ENCODE results near the gene ALDH4A1. TPM values are rescaled to one million over a fixed set of nuclear protein-coding genes. Genes with fewer than 3 reads are reported as not detected.

Gene ALDH4A1
- total and polyA plus RNA-seq, 12 donors, result 11.3 to 46.9 (median 19.8) TPM

- Histone ChIP-seq H3K9me3 (replicated peaks in 1 of 3) (no peaks in the 10 kb centered on the region), H3K36me3 (replicated peaks in 1 of 2) (no peaks in the 10 kb centered on the region), H3K4me1 (replicated peaks in 1 of 2) (peaks cover 7 to 27% of the 10 kb centered on the region in 2 donors), H3K27ac (no peak overlapping the region), H3K4me3 (no peak overlapping the region), H3K27me3 (no peaks in the 10 kb centered on the region)
- TF ChIP-seq POLR2A (IDR thresholded peaks at IDR 0.05), result no peak
- TF ChIP-seq CTCF (IDR thresholded peaks at IDR 0.05), result no peak
- no peak for DNase-seq
- 80 to 100% (median 83%) methylated on average over 2 to 10 of the region's 10 CpGs for whole genome bisulfite sequencing, 4 donors
- intact Hi-C loops (cut with DNase I), result no loop called here
These were observed 29.4 kb upstream of the ALDH4A1 start for GRCh38 chr1:18931730-18932129.

- intact Hi-C loops (cut with DNase I), result no loop called here
- H3K27me3 ChIP-seq, result no peaks in the 10 kb centered on the region
- H3K27ac ChIP-seq, result no peak overlapping the region
- no peak overlapping the region for H3K4me3 ChIP-seq
- DNase-seq, result no peak
- 76 to 91% (median 83%) methylated on average over 7 of the region's 7 CpGs for WGBS, 4 donors
- TF ChIP-seq POLR2A (IDR thresholded peaks at IDR 0.05) (no peak), CTCF (IDR thresholded peaks at IDR 0.05) (no peak)
- peaks cover 13 to 29% of the 10 kb centered on the region in 2 donors for H3K4me1 ChIP-seq (replicated peaks in 1 of 2)
- H3K36me3 ChIP-seq (replicated peaks in 1 of 2), result no peaks in the 10 kb centered on the region
- H3K9me3 ChIP-seq (replicated peaks in 1 of 3), result no peaks in the 10 kb centered on the region
These were observed 27.3 kb upstream of the ALDH4A1 start for GRCh38 chr1:18929686-18930085.

GRCh38 chr1:18928985-18929384 lies 26.6 kb upstream of the ALDH4A1 start:
- 79 to 91% (median 85%) methylated on average over 5 to 6 of the region's 6 CpGs for WGBS, 4 donors
- Histone ChIP-seq H3K36me3 (replicated peaks in 1 of 2) (no peaks in the 10 kb centered on the region), H3K27me3 (no peaks in the 10 kb centered on the region), H3K27ac (peak overlapping the region in 1 of 5 donors; percentile 3), H3K4me1 (replicated peaks in 1 of 2) (peaks cover 13 to 36% of the 10 kb centered on the region in 2 donors), H3K4me3 (no peak overlapping the region), H3K9me3 (replicated peaks in 1 of 3) (no peaks in the 10 kb centered on the region)
- no peak for TF ChIP-seq POLR2A (IDR thresholded peaks at IDR 0.05)
- TF ChIP-seq CTCF (IDR thresholded peaks at IDR 0.05), result no peak
- intact Hi-C loops (cut with DNase I), result no loop called here
- no peak for DNase-seq

- H3K27ac ChIP-seq, result peak overlapping the region in 2 of 5 donors; percentile 26 to 90
- WGBS, 4 donors, result 79 to 86% (median 80%) methylated on average over 4 to 8 of the region's 8 CpGs
These were observed 26.1 kb upstream of the ALDH4A1 start for GRCh38 chr1:18928406-18928805.

More at GRCh38 chr1:18928406-18928805, 26.1 kb upstream of the ALDH4A1 start:
- Histone ChIP-seq H3K9me3 (replicated peaks in 1 of 3) (no peaks in the 10 kb centered on the region), H3K4me1 (replicated peaks in 1 of 2) (peaks cover 14 to 42% of the 10 kb centered on the region in 2 donors), H3K4me3 (no peak overlapping the region), H3K36me3 (replicated peaks in 1 of 2) (no peaks in the 10 kb centered on the region), H3K27me3 (no peaks in the 10 kb centered on the region)
- no peak for DNase-seq
- intact Hi-C loops (cut with DNase I), result no loop called here
- TF ChIP-seq CTCF (IDR thresholded peaks at IDR 0.05) (no peak), POLR2A (IDR thresholded peaks at IDR 0.05) (no peak)

Data from adrenal gland (tissue), 12 donors.